Measurements from ENCODE around the gene RFESD.

The RFESD gene

GRCh38 chr5:95611396-95611795 is 35.2 kb upstream of the RFESD start:
- TF ChIP-seq CTCF (IDR thresholded peaks at IDR 0.05; ENCODE audit: low read depth, low read length, missing control alignments): no peak
- no peak overlapping the region for H3K4me3 ChIP-seq (ENCODE audit: low read depth, low read length)
- DNase-seq (ENCODE audit: low read depth): no peak

DNA sequence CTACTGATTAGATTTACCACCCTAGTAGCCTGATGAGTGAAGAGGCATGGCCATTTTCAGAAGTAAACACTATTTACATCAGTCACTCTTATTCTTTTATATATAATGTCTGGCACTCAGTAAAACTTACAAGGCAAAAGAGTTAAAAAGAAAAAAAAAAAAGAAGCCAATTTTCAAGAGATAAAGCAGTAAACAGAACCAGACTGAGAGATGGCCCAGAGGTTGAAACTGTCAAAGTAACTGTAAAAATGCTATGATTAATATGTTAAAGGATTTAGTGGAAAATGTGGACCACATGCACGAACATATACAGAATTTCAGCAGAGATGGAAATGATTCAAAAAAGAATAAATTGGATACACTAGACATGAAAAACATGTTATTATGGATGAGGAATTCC is 33.1 kb upstream of the RFESD start:
- no peak overlapping the region for H3K4me3 ChIP-seq (ENCODE audit: low read depth, low read length)
- DNase-seq (ENCODE audit: low read depth): no peak
- TF ChIP-seq CTCF (IDR thresholded peaks at IDR 0.05; ENCODE audit: low read depth, low read length, missing control alignments): no peak

GRCh38 chr5:95615164-95615467 is 31.5 kb upstream of the RFESD start:
- no peak overlapping the region for H3K4me3 ChIP-seq (ENCODE audit: low read depth, low read length)
- DNase-seq (ENCODE audit: low read depth): no peak
- no peak for TF ChIP-seq CTCF (IDR thresholded peaks at IDR 0.05; ENCODE audit: low read depth, low read length, missing control alignments)

GRCh38 chr5:95617057-95617456 is 29.5 kb upstream of the RFESD start:
- no peak for DNase-seq (ENCODE audit: low read depth)
- TF ChIP-seq CTCF (IDR thresholded peaks at IDR 0.05; ENCODE audit: low read depth, low read length, missing control alignments): no peak
- H3K4me3 ChIP-seq (ENCODE audit: low read depth, low read length): no peak overlapping the region

DNA sequence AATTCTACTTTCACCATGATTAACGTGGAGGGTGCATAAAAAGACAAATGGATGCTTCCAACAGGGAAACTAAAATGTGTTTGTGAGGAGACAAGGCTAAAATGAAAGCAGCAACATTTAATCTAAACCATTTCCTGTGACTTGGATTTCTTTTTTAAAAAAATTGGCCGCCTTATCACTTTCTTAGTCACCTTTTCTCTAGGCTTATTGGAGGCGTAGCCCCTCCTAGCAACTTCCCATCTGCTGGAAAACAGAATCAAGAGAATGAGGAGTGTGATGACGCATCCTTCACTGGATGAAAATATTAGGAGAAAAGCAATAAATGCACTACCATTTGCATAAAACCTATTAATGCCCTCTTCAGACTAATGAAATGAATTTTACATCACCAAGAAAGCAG is 27.5 kb upstream of the RFESD start:
- no peak for TF ChIP-seq CTCF (IDR thresholded peaks at IDR 0.05; ENCODE audit: low read depth, low read length, missing control alignments)
- H3K4me3 ChIP-seq (ENCODE audit: low read depth, low read length): no peak overlapping the region
- DNase-seq (ENCODE audit: low read depth): no peak

DNA sequence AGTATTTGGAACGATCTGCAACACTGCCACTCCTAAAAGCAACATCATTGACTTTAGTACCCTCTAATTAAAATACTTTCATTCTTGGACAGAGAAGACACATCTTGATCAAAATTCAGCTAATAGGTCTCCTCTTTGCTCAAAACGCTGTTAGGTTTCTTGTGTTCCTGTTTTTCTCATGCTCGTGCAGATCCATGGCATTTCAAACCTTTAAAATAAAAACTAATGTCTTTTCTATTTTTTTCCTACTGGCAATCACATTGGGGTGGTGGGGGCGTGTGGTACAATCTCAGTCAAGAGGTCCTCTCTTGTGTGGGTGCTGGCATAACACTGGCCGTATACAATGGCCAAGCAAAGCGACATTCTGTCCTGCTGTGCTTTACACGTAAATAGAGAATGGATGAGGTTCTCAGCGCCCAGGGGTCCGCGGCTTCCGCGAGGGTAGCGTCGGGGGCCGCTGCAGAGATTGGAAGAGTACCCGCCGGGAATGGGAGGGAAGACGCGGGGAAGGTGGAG is 27.0 kb upstream of the RFESD start:
- peak overlapping the region; percentile 49 for H3K4me3 ChIP-seq (ENCODE audit: low read depth, low read length)
- DNase-seq (ENCODE audit: low read depth): no peak
- TF ChIP-seq CTCF (IDR thresholded peaks at IDR 0.05; ENCODE audit: low read depth, low read length, missing control alignments): no peak

DNA sequence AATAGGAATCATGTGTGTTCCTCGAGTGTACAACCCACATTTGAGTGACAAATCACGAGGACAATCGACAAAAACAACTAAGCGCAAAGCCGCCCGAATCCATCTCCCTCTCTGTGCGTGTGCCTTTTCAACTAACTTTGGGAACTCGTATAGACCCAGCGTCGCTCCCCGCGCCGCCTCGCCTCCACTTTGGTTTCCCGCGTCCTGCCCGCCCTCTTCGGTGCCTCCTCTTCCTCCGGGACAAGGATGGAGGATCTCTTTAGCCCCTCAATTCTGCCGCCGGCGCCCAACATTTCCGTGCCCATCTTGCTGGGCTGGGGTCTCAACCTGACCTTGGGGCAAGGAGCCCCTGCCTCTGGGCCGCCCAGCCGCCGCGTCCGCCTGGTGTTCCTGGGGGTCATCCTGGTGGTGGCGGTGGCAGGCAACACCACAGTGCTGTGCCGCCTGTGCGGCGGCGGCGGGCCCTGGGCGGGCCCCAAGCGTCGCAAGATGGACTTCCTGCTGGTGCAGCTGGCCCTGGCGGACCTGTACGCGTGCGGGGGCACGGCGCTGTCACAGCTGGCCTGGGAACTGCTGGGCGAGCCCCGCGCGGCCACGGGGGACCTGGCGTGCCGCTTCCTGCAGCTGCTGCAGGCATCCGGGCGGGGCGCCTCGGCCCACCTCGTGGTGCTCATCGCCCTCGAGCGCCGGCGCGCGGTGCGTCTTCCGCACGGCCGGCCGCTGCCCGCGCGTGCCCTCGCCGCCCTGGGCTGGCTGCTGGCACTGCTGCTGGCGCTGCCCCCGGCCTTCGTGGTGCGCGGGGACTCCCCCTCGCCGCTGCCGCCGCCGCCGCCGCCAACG is 26.3 kb upstream of the RFESD start, which contains the start of gene GPR150:
Gene GPR150, plus strand, starts transcription at position 58 of the 840 bp plus-strand sequence. Its CDS starts 189 bp downstream, at position 247.
- peak; percentile 18 for TF ChIP-seq CTCF (IDR thresholded peaks at IDR 0.05; ENCODE audit: low read depth, low read length, missing control alignments)
- H3K4me3 ChIP-seq (ENCODE audit: low read depth, low read length): peak within 1 kb of the TSS; percentile 49
- peak; percentile 18 for DNase-seq (ENCODE audit: low read depth)

All from GM12864 (cell line).